GM12878 (cell line): ENCODE data around the gene ZMYM3. TPM values are rescaled to one million over a fixed set of nuclear protein-coding genes. Genes with fewer than 3 reads are reported as not detected.

ENCODE experiments used
- ATAC-seq: fragments of 200-7000 bp; cut with Tn5 transposase; 3 replicates; pipeline ENCODE4 v1.9.1; 2020; ENCODE audit warnings: mild to moderate bottlenecking, moderate library complexity
- Bru-seq: library from RNA; stranded (reverse); fragments of 400-500 nt; gene quantifications from one replicate; lab custom pipeline; 2021; lab: Mats Ljungman, UMichigan
- BruChase-seq, 2 experiments: library from RNA; stranded (reverse); fragments of 400-500 nt; gene quantifications; one replicate each; lab custom pipeline; 2021; lab: Mats Ljungman, UMichigan
- BruUV-seq: library from RNA; stranded (reverse); fragments of 400-500 nt; replicated peaks from 2 replicates; lab custom pipeline; 2021; lab: Mats Ljungman, UMichigan
- CTCF ChIA-PET: fragments of 300-600 bp; sonication (Branson Sonifier 250); formaldehyde crosslinking; extraction: SDS; loops from one replicate; lab custom pipeline; 2021; ENCODE audit warnings: inconsistent platforms; lab: Yijun Ruan, JAX
- POLR2A ChIA-PET: fragments of 350-600 bp; formaldehyde crosslinking; extraction: SDS; loops from one replicate; lab custom pipeline; 2021; ENCODE audit warnings: inconsistent platforms; lab: Charles Lee
- RAD21 ChIA-PET: fragments of 300-600 bp; sonication (Branson Sonifier 250); formaldehyde crosslinking; loops from one replicate; lab custom pipeline; 2023; ENCODE audit warnings: antibody characterized with exemption; ENCODE audit not compliant: unreplicated experiment; lab: Charles Lee
- SMC1A ChIA-PET: fragments of 300-600 bp; sonication (Branson Sonifier 250); formaldehyde crosslinking; loops from one replicate; lab custom pipeline; 2023; ENCODE audit not compliant: unreplicated experiment, uncharacterized antibody; lab: Charles Lee
- DNase-seq: peaks from one replicate; pipeline ENCODE4 v3.0.0-alpha.2; 2011; ENCODE audit warnings: low read depth, low spot score
- FAIRE-seq: peaks from 3 replicates; lab custom pipeline; 2011; peaks lifted over from hg19 to GRCh38; lab: Jason Lieb, UNC
- H2AFZ ChIP-seq: 2 replicates; pipeline ENCODE4 v1.6.0; 2011; ENCODE audit warnings: low read depth, low read length, control low read depth; ENCODE audit not compliant: control insufficient read depth
- H3K27ac ChIP-seq: 2 replicates; pipeline ENCODE4 v1.5.1; 2011; ENCODE audit warnings: control low read depth; ENCODE audit not compliant: control insufficient read depth, insufficient read depth
- H3K27me3 ChIP-seq, 2 experiments: replicated peaks in 1 of 2; 2 replicates each; pipeline versions ENCODE4 v1.6.0 to v1.6.1; 2011; ENCODE audit warnings: low read length in 1 of 2; ENCODE audit not compliant: control insufficient read depth in 2 of 2, insufficient read depth in 2 of 2
- H3K36me3 ChIP-seq, 2 experiments: 2 replicates each; pipeline ENCODE4 v1.5.1; 2011; ENCODE audit warnings: low read length in 1 of 2; ENCODE audit not compliant: control insufficient read depth in 2 of 2, insufficient read depth in 2 of 2
- H3K4me1 ChIP-seq: 2 replicates; pipeline ENCODE4 v1.6.1; 2011; ENCODE audit warnings: mild to moderate bottlenecking, low read length, moderate library complexity, mixed read lengths; ENCODE audit not compliant: control insufficient read depth, insufficient read depth
- H3K4me2 ChIP-seq: 2 replicates; pipeline ENCODE4 v1.6.0; 2011; ENCODE audit warnings: control low read depth; ENCODE audit not compliant: control insufficient read depth, insufficient read depth
- H3K4me3 ChIP-seq: fragments of 200-600 bp; sonication (generic); 2 replicates; pipeline ENCODE4 v1.5.1; 2016
- H3K79me2 ChIP-seq: 2 replicates; pipeline ENCODE4 v1.6.0; 2011; ENCODE audit warnings: low read length; ENCODE audit not compliant: control insufficient read depth, insufficient read depth
- H3K9ac ChIP-seq: 2 replicates; pipeline ENCODE4 v1.8.0; 2011; ENCODE audit warnings: low read length, control low read depth, mixed read lengths; ENCODE audit not compliant: control insufficient read depth, insufficient read depth
- H3K9me3 ChIP-seq: replicated peaks from 3 replicates; pipeline ENCODE4 v1.5.1; 2011; ENCODE audit warnings: mild to moderate bottlenecking, low read length; ENCODE audit not compliant: control insufficient read depth, insufficient read depth
- H4K20me1 ChIP-seq: 2 replicates; pipeline ENCODE4 v1.6.0; 2011; ENCODE audit not compliant: control insufficient read depth, insufficient read depth
- BHLHE40 ChIP-seq, 2 experiments: fragments of 450-650 bp in 1 of 2; IDR thresholded peaks; 2 replicates each; pipeline ENCODE4 v1.6.1; 2011 to 2017; ENCODE audit warnings: low read depth in 2 of 2, borderline replicate concordance in 1 of 2, improper control_type of control experiment in 1 of 2, low read length in 1 of 2, mild to moderate bottlenecking in 1 of 2
- CHD2 ChIP-seq: IDR thresholded peaks from 2 replicates; pipeline ENCODE4 v1.6.1; 2011; ENCODE audit warnings: low read depth, low read length, improper control_type of control experiment, borderline replicate concordance
- MXI1 ChIP-seq: fragments of 150-350 bp; IDR thresholded peaks from 2 replicates; pipeline ENCODE4 v1.6.1; 2011; ENCODE audit warnings: low read depth, mild to moderate bottlenecking, inconsistent platforms, low read length, improper control_type of control experiment
- NFYB ChIP-seq: IDR thresholded peaks from 2 replicates; pipeline ENCODE4 v1.6.1; 2011; ENCODE audit warnings: low read depth, mild to moderate bottlenecking, low read length, improper control_type of control experiment, moderate library complexity; ENCODE audit not compliant: insufficient read depth
- RAD51 ChIP-seq: fragments of 450-650 bp; IDR thresholded peaks from 2 replicates; pipeline ENCODE4 v1.6.1; 2016; ENCODE audit warnings: moderate library complexity, mild to moderate bottlenecking, inconsistent platforms
- SIX5 ChIP-seq: IDR thresholded peaks from 2 replicates; pipeline ENCODE4 v1.6.1; 2011; ENCODE audit warnings: mild to moderate bottlenecking, low read depth, low read length, moderate library complexity; ENCODE audit not compliant: severe bottlenecking
- ZNF217 ChIP-seq: fragments of 450-650 bp; IDR thresholded peaks from 2 replicates; pipeline ENCODE4 v1.6.1; 2017; ENCODE audit warnings: antibody characterized with exemption, mild to moderate bottlenecking
- WGBS: methylation state at CpG from one replicate; pipeline ENCODE4 v1.1.6; 2016; ENCODE audit warnings: low lambda C conversion rate; ENCODE audit not compliant: insufficient replicate concordance, insufficient coverage; ENCODE audit errors: missing lambda C conversion rate; 5-methylcytosine and 5-hydroxymethylcytosine counted together
- in situ Hi-C: fragments of 300-500 bp; cut with MboI; formaldehyde crosslinking; loops from 9 replicates; pipeline ENCODE4 v1.14.3; 2018; ENCODE audit warnings: mixed read lengths
- intact Hi-C: fragments of 100-400 bp; cut with micrococcal nuclease; formaldehyde crosslinking; loops from one replicate; pipeline ENCODE4 v1.14.2; 2022; ENCODE audit not compliant: unreplicated experiment
- long read RNA-seq, 2 experiments: library from polyadenylated mRNA; unstranded; transcript quantifications; one replicate each; pipeline ENCODE4 v2.0.0, GENCODE V29; 2019 to 2020
- polyA minus RNA-seq, 3 experiments: library from RNA; depleted of rRNA, polyadenylated mRNA; stranded (reverse); fragments of >200 nt; gene quantifications; 2 replicates each; pipeline ENCODE4 v1.2.3, GENCODE V29; 2011
- polyA plus RNA-seq, 11 experiments: library from polyadenylated mRNA; depleted of rRNA in 4 of 11; unstranded in 6 of 11; stranded (reverse) in 5 of 11; fragments of >200 nt; fragmentation: Nextera tagmentation in 4 of 11; fragmentation: Illumina TruSeq in 1 of 11; extraction: Ambion mirVana in 4 of 11; extraction: Trizol in 1 of 11; gene quantifications; 1 replicate in 1 of 11; 2 replicates in 10 of 11; pipeline versions ENCODE4 v1.2.1 to v1.2.3, GENCODE V29; 2011 to 2016; ENCODE audit warnings: inconsistent platforms in 2 of 11, missing spikeins in 2 of 11, low read depth in 1 of 11
- total RNA-seq, 4 experiments: library from RNA; depleted of rRNA in 3 of 4; stranded (reverse); fragments of >200 nt in 3 of 4; fragmentation: Illumina TruSeq in 1 of 4; extraction: Trizol in 1 of 4; gene quantifications; 2 replicates each; pipeline versions ENCODE4 v1.2.1 to v1.2.3, GENCODE V29; 2013 to 2021
- TF ChIP-seq, protein P1 (sequence below): fragments of 450-650 bp; IDR thresholded peaks from 2 replicates; pipeline ENCODE4 v1.6.1; 2016; ENCODE audit warnings: mild to moderate bottlenecking
- TF ChIP-seq, protein P2 (sequence below): IDR thresholded peaks from 2 replicates; pipeline ENCODE4 v1.6.1; 2011; ENCODE audit warnings: mild to moderate bottlenecking, low read depth, low read length, moderate library complexity; ENCODE audit not compliant: insufficient replicate concordance
- TF ChIP-seq, protein P3 (sequence below): IDR thresholded peaks from 2 replicates; pipeline ENCODE4 v1.6.1; 2011; ENCODE audit warnings: low read depth, low read length, improper control_type of control experiment, borderline replicate concordance
- TF ChIP-seq, protein P4 (sequence below): IDR thresholded peaks from 2 replicates; pipeline ENCODE4 v1.6.1; 2011; ENCODE audit warnings: borderline replicate concordance, low read depth, mild to moderate bottlenecking, moderate library complexity, mixed read lengths, low read length; ENCODE audit not compliant: insufficient read depth; ENCODE audit errors: extremely low read length

Gene ZMYM3
- 51.1 and 53.3 TPM in 2 replicates for total RNA-seq (2013; cell fraction: nucleolus; rRNA removed)
- total RNA-seq (2014; rRNA removed) (12.6 and 14.5 TPM in 2 replicates), total RNA-seq (2014; rRNA removed; fragmentation: Illumina TruSeq; extraction: Trizol) (9.9 and 10.1 TPM in 2 replicates), total RNA-seq (2021) (27.4 and 28.1 TPM in 2 replicates), polyA plus RNA-seq (2011; rRNA removed) (9.0 and 19.6 TPM in 2 replicates), polyA plus RNA-seq (2014; fragmentation: Illumina TruSeq; extraction: Trizol) (18.6 and 20.3 TPM in 2 replicates), polyA plus RNA-seq (2014; fragmentation: Nextera tagmentation; extraction: Ambion mirVana) (1 to 10 TPM; 2.3 to 5.1 TPM), polyA plus RNA-seq (2014; rRNA removed) (19.8 and 20.0 TPM in 2 replicates), polyA plus RNA-seq (2016; fragmentation: Nextera tagmentation; extraction: Ambion mirVana) (1 to 10 TPM; 9.6 to 10.0 TPM), polyA minus RNA-seq (2011; rRNA and poly(A)+ RNA removed) (23.0 and 27.0 TPM in 2 replicates), Bru-seq, nascent RNA (percentile 62 among the genes with signal in this experiment), BruChase-seq, experiment 1, labeled RNA remaining after a 6-hour chase (percentile 87 among the genes with signal in this experiment), BruChase-seq, experiment 2, labeled RNA remaining after a 2-hour chase (percentile 79 among the genes with signal in this experiment)
- polyA plus RNA-seq (2011; ENCODE audit: low read depth) = 13.6 TPM
- 22.3 and 26.0 TPM in 2 replicates for polyA plus RNA-seq (2011; cell fraction: cytosol; rRNA removed)
- 80.6 and 110 TPM in 2 replicates for polyA plus RNA-seq (2011; cell fraction: nucleus; rRNA removed)
- 18.0 and 22.7 TPM in 2 replicates for polyA plus RNA-seq (2012)
- 14.2 and 15.6 TPM in 2 replicates for polyA minus RNA-seq (2011; cell fraction: cytosol; rRNA and poly(A)+ RNA removed)
- polyA minus RNA-seq (2011; cell fraction: nucleus; rRNA and poly(A)+ RNA removed) = 22.5 and 27.5 TPM in 2 replicates
- long read RNA-seq, experiment 1, partial matches to known transcripts = 5 of 6 reads
- long read RNA-seq, experiment 1, other reads (novel, unspliced or antisense) = 1 of 6 reads
- long read RNA-seq, experiment 2, partial matches to known transcripts = 13 of 15 reads
- long read RNA-seq, experiment 2, other reads (novel, unspliced or antisense) = 1 of 15 reads

DNA sequence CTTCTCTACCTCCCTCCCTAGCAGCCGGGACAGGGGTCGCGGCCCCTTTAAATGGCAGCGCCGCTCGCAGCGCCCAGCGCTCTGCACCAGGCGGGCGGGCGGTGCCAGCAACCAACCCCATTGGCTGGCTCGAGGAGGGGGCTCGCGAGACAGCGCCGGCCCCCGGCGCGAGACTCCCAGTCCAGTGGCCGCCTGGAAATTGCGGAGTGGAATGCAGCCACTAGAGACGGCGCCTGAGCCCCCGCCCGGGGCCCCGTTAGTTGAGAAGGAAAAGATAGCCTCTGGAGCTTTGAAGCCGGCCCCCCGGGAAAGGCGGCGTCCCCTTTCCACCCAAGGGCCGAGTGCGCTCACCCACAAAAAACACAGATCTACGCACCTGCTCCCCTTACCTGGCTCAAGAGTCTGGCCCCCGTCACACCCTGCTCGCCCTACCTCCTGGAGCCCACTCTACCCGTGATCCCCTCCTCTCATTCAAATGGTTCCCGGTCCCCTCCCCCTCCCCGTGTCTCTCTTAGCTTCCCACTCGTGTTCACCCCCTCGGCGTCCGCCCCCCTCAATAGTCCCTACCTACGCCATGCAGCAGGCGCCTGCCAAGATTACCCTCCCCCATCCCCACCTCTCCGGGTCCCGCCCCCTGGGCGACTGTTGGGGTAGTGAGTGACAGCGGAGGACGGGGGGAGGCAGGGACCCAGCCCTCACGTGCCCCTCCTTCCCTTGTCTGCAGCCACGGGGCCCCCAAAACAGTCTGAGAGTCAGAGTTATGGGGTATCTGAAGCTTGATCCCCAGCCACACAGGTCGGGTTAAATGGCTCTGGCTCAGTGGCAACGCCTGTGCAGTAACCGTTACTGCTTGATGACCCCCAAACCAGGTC, at the start of gene ZMYM3:
Gene ZMYM3 (minus strand): TSS at position 49 of the 872 bp plus-strand sequence. CDS start 885 bp downstream, outside the sequence.
- DNase-seq (peak; percentile 24), FAIRE-seq (no peak), ATAC-seq (peak; percentile 93)
- CTCF ChIA-PET = interaction anchor here (0.6 to 1.7 kb wide), 6 partner anchors 12 to 278 kb away, joined by 3 to 11 read pairs (median 3); partner anchors contain the start of genes NONO and TAF1
- Histone ChIP-seq H4K20me1 (no peaks in the 10 kb centered on the region), H3K9ac (peak within 1 kb of the TSS; percentile 64), H3K36me3 (peaks cover 0 to 5% of the 10 kb centered on the region in 2 experiments; a peak in 1 of 4 replicates), H3K4me2 (peak within 1 kb of the TSS; percentile 74), H3K4me1 (peaks cover 6% of the 10 kb centered on the region; the same call in 1 of the 2 replicates), H3K27ac (peak within 1 kb of the TSS; percentile 72), H3K27me3 (no peaks in the 10 kb centered on the region), H3K9me3 (no peaks in the 10 kb centered on the region), H3K79me2 (peaks cover 13% of the 10 kb centered on the region), H3K4me3 (peak within 1 kb of the TSS; percentile 89), H2AFZ (peak within 1 kb of the TSS; percentile 80)
- WGBS = 34% methylated on average over 41 of the region's 54 CpGs
- SMC1A ChIA-PET = interaction anchor here (1.0 to 1.2 kb wide), 2 partner anchors 29 to 112 kb away, joined by 3 to 8 read pairs; partner anchors contain the start of genes NONO and TAF1
- RAD21 ChIA-PET = interaction anchor here (0.6 to 1.7 kb wide), 4 partner anchors 29 to 124 kb away, joined by 3 to 6 read pairs (median 4); partner anchors contain the start of genes NONO and TAF1
- POLR2A ChIA-PET = interaction anchor here (0.6 to 2.4 kb wide), 9 partner anchors 9 to 375 kb away, joined by 3 to 18 read pairs (median 4); partner anchors contain the start of gene NONO
- intact Hi-C loops = loop anchor here (1.0 to 5.0 kb wide), 3 partner anchors 29 to 72 kb away; partner anchors contain the start of gene NONO
- in situ Hi-C loops = no loop called here
- BruUV-seq = no TSS peak
- TF ChIP-seq, protein P1, sequence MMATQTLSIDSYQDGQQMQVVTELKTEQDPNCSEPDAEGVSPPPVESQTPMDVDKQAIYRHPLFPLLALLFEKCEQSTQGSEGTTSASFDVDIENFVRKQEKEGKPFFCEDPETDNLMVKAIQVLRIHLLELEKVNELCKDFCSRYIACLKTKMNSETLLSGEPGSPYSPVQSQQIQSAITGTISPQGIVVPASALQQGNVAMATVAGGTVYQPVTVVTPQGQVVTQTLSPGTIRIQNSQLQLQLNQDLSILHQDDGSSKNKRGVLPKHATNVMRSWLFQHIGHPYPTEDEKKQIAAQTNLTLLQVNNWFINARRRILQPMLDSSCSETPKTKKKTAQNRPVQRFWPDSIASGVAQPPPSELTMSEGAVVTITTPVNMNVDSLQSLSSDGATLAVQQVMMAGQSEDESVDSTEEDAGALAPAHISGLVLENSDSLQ = peak; percentile 96
- TF ChIP-seq BHLHE40 (IDR thresholded peaks at IDR 0.05; ENCODE audit: borderline replicate concordance in 1 of 2, low read depth in 2 of 2, low read length in 1 of 2) (peak; percentile 89 to 95), SIX5 (no peak), ZNF217 (no peak), MXI1 (no peak), NFYB (peak; percentile 61; the same call in 1 of the 2 replicates), RAD51 (peak; percentile 55; the same call in 1 of the 2 replicates), CHD2 (peak; percentile 98)
- TF ChIP-seq, protein P2, sequence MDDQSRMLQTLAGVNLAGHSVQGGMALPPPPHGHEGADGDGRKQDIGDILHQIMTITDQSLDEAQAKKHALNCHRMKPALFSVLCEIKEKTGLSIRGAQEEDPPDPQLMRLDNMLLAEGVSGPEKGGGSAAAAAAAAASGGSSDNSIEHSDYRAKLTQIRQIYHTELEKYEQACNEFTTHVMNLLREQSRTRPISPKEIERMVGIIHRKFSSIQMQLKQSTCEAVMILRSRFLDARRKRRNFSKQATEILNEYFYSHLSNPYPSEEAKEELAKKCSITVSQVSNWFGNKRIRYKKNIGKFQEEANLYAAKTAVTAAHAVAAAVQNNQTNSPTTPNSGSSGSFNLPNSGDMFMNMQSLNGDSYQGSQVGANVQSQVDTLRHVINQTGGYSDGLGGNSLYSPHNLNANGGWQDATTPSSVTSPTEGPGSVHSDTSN = peak; percentile 89
- TF ChIP-seq, protein P3, sequence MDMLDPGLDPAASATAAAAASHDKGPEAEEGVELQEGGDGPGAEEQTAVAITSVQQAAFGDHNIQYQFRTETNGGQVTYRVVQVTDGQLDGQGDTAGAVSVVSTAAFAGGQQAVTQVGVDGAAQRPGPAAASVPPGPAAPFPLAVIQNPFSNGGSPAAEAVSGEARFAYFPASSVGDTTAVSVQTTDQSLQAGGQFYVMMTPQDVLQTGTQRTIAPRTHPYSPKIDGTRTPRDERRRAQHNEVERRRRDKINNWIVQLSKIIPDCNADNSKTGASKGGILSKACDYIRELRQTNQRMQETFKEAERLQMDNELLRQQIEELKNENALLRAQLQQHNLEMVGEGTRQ = peak; percentile 10; the same call in 1 of the 2 replicates
- TF ChIP-seq, protein P4, sequence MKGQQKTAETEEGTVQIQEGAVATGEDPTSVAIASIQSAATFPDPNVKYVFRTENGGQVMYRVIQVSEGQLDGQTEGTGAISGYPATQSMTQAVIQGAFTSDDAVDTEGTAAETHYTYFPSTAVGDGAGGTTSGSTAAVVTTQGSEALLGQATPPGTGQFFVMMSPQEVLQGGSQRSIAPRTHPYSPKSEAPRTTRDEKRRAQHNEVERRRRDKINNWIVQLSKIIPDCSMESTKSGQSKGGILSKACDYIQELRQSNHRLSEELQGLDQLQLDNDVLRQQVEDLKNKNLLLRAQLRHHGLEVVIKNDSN = peak; percentile 36
